Vagina (tissue), 2 donors: Measurements from ENCODE around the gene LARP1.

Source experiments
- POLR2A ChIP-seq, 2 donors: fragments of 450-650 bp; IDR thresholded peaks; one replicate each; pipeline ENCODE4 v1.6.1; 2017; ENCODE audit warnings: antibody characterized with exemption in 2 of 2, mild to moderate bottlenecking in 2 of 2, moderate library complexity in 2 of 2
- TF ChIP-seq, protein P1 (sequence below), 3 experiments: fragments of 450-650 bp in 2 of 3; fragments of 200-600 bp in 1 of 3; sonication (generic) in 1 of 3; IDR thresholded peaks; one replicate each; pipeline ENCODE4 v1.5.1; 2017 to 2019; ENCODE audit warnings: antibody characterized with exemption in 3 of 3, mild to moderate bottlenecking in 2 of 3, moderate library complexity in 2 of 3

DNA sequence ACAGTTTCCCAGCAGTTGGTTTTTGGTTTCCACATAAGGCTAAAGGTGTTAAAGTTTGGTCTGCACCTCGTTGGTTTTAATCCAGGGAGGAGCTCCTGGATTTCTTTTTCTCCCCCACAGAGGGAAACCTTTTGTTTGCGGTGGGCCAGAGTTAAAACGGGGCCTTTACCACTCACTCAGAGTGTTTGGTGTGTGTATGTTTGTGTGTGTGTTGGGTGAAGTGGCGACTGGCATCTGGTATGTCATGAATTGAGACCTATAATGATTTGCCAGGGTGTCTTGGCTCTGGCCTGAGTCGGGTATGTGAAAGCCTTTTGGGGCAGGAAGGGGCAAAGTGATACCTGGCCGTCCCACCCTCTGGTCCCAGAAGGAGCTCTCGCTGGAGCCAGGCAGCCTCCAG, 64.4 kb downstream of the LARP1 start:
- TF ChIP-seq, protein P1, sequence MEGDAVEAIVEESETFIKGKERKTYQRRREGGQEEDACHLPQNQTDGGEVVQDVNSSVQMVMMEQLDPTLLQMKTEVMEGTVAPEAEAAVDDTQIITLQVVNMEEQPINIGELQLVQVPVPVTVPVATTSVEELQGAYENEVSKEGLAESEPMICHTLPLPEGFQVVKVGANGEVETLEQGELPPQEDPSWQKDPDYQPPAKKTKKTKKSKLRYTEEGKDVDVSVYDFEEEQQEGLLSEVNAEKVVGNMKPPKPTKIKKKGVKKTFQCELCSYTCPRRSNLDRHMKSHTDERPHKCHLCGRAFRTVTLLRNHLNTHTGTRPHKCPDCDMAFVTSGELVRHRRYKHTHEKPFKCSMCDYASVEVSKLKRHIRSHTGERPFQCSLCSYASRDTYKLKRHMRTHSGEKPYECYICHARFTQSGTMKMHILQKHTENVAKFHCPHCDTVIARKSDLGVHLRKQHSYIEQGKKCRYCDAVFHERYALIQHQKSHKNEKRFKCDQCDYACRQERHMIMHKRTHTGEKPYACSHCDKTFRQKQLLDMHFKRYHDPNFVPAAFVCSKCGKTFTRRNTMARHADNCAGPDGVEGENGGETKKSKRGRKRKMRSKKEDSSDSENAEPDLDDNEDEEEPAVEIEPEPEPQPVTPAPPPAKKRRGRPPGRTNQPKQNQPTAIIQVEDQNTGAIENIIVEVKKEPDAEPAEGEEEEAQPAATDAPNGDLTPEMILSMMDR (IDR thresholded peaks at IDR 0.05), result no peak
- TF ChIP-seq POLR2A (IDR thresholded peaks at IDR 0.05), result no peak
